HG03108 (cell line): ENCODE results near the gene TNIK.

Source experiments
- ATAC-seq: cut with Tn5 transposase; IDR thresholded peaks from one replicate; pipeline ENCODE4 v1.9.1; 2021; ENCODE audit warnings: moderate library complexity; ENCODE audit not compliant: unreplicated experiment

The TNIK gene

GRCh38 chr3:171236265-171237008 is 223.8 kb downstream of the TNIK start:
- ATAC-seq: no peak

- ATAC-seq: no peak
Measured at GRCh38 chr3:171234298-171235010, 225.8 kb downstream of the TNIK start.

- no peak for ATAC-seq
Measured at GRCh38 chr3:171231361-171231760, 228.8 kb downstream of the TNIK start.

GRCh38 chr3:171230865-171231264 is 229.3 kb downstream of the TNIK start:
- ATAC-seq: no peak

GRCh38 chr3:171229173-171229572 is 231.0 kb downstream of the TNIK start:
- no peak for ATAC-seq

- ATAC-seq: no peak
Measured at GRCh38 chr3:171228240-171228639, 232.0 kb downstream of the TNIK start.

- ATAC-seq: no peak
Measured at GRCh38 chr3:171227828-171228227, 232.4 kb downstream of the TNIK start.

GRCh38 chr3:171227359-171227758 is 232.8 kb downstream of the TNIK start:
- ATAC-seq: no peak

- no peak for ATAC-seq
Measured at GRCh38 chr3:171226794-171227193, 233.4 kb downstream of the TNIK start.

- no peak for ATAC-seq
Measured at GRCh38 chr3:171225708-171226107, 234.5 kb downstream of the TNIK start.

GRCh38 chr3:171225165-171225564 is 235.0 kb downstream of the TNIK start:
- no peak for ATAC-seq

- ATAC-seq: no peak
Measured at GRCh38 chr3:171223396-171223795, 236.8 kb downstream of the TNIK start.

GRCh38 chr3:171222995-171223394 is 237.2 kb downstream of the TNIK start:
- ATAC-seq: no peak

GRCh38 chr3:171221597-171221996 is 238.6 kb downstream of the TNIK start:
- ATAC-seq: no peak

- ATAC-seq: no peak
Measured at GRCh38 chr3:171221104-171221503, 239.1 kb downstream of the TNIK start.

GRCh38 chr3:171219258-171219657 is 240.9 kb downstream of the TNIK start:
- ATAC-seq: no peak

- ATAC-seq: no peak
Measured at GRCh38 chr3:171218069-171218468, 242.1 kb downstream of the TNIK start.

- no peak for ATAC-seq
Measured at GRCh38 chr3:171213907-171214306, 246.3 kb downstream of the TNIK start.

- no peak for ATAC-seq
Measured at GRCh38 chr3:171213178-171213577, 247.0 kb downstream of the TNIK start.

GRCh38 chr3:171212648-171213047 is 247.6 kb downstream of the TNIK start:
- ATAC-seq: no peak

GRCh38 chr3:171206283-171206682 is 253.9 kb downstream of the TNIK start:
- no peak for ATAC-seq

GRCh38 chr3:171204942-171205341 is 255.3 kb downstream of the TNIK start:
- ATAC-seq: no peak
